HG03469 (cell line): ENCODE data around the gene HTT-AS.
"Not testable (repeated sequence)": the region's sequence is repeated elsewhere in the genome, so short reads cannot be mapped to it uniquely, and the experiment has no call there.

Source experiments
- ATAC-seq: cut with Tn5 transposase; IDR thresholded peaks from one replicate; pipeline ENCODE4 v1.9.1; 2021; ENCODE audit warnings: mild to moderate bottlenecking, moderate library complexity, moderate number of reproducible peaks; ENCODE audit not compliant: unreplicated experiment

HTT-AS gene

GRCh38 chr4:3074078-3074845 lies at the start of gene HTT-AS, which contains the start of gene HTT:
Gene HTT-AS, minus strand, starts transcription at chr4:3074538.
Gene HTT, plus strand, starts transcription at chr4:3074681. Its CDS starts 145 bp downstream, at chr4:3074826.
- ATAC-seq: peak; percentile 60

GRCh38 chr4:3123181-3123671 lies 48.9 kb upstream of the HTT-AS start:
- no peak for ATAC-seq

DNA sequence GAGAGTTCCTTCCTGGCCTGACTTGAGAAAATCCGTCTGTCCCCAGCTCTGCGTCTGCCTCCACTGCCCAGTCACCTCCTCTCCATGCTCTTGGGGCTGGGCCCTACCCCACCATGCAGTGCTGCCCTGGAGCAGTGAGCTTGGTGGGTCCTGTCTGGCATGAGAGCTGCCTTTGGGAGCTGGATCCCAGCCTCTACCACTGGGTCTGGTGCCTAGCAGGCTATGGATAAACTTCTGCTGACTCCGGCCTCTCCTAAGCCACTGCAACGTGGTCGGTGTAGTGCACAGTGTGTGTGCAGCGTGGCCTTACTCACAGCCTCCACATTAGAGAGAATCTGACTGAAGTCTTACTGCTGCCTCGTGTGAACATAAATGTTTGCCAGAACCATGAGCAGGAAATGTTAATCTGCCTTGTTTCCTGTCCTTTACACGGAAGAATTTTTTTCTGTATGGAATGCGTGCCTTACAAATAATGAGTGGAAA lies 47.8 kb upstream of the HTT-AS start:
- ATAC-seq: no peak

- no peak for ATAC-seq
Measured at GRCh38 chr4:3121596-3121995, 47.3 kb upstream of the HTT-AS start.

GRCh38 chr4:3121110-3121509 lies 46.8 kb upstream of the HTT-AS start:
- ATAC-seq: no peak

DNA sequence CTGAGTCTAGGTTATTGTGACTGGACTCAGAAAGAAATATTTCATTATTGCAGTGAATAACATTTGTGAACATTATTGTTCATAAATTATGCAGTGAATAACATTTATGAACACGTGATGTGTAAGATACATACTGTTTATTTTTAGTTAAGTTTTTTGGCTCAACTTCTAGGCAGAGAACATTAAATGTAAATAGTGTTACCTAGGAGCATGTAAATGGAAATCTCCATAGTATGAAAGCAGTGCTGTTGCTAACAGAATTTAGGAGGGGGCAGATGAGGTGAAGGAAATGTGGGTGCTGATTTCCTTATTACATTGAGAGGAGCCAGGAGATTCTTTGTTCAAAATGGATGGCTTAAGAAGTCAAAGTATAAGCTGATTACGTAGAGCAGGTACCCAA lies 45.1 kb upstream of the HTT-AS start:
- ATAC-seq: no peak

- ATAC-seq: no peak
Measured at GRCh38 chr4:3118312-3118711, 44.0 kb upstream of the HTT-AS start.

GRCh38 chr4:3116955-3117354 lies 42.6 kb upstream of the HTT-AS start:
- ATAC-seq: no peak

- no peak for ATAC-seq
Measured at GRCh38 chr4:3115637-3116270, 41.4 kb upstream of the HTT-AS start.

DNA sequence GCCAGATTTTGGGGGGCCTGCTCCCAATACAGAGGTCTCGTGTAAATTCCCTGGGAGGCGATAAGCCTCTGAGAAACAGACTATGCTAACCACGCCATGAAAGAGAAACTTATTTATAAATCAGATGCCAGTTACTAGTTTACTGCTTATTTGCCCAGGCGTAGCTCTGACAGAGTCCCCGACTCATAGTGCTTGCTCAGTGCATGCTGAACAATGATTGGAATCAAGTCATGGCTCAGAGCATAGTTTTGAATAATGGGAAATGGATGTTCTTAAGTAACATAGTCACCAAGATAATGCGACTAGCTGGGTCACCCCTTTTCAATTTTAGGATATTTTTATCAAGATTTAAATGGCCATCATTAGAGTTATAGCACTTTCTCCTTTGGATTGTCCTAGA lies 40.0 kb upstream of the HTT-AS start:
- ATAC-seq: no peak

DNA sequence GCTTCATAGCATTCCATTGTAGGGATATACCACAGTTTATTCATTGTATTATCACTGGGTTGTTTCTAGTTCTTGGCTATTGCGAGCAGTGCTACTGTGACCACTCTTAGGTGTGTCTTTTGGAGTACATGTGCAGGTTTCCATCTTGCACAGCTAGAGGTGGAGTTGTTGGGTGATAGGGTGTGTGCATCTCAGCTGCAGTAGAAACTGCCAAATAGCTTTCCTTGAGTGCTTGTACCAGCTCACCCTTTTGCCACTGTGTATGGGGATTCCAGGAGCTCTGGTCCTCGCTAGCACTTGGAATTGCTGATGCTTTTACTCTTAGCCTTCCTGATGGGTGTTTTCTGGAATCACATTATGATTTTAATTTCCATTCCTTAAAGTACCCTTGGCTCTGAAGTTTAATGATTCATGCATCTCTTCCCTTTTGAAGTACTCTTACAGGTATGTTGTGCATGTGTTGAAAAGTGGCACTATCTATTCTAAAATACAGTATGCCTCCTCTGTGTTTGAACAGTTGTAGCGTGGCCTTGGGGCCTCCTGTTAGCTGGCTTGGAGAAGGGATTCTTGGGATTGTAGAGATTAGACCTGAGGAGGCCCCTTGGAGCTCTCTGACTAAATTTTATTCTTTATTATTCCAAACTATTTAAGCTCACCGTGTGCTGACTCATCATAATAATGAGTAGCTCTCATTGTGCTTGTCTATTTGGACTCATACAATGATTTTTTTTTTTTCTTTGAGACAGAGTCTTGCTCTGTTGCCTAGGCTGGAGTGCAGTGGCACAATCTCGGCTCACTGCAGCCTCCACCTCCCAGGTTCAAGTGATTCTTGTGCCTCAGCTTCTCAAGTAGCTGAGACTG lies 38.5 kb upstream of the HTT-AS start:
- no peak for ATAC-seq

- ATAC-seq: no peak
Measured at GRCh38 chr4:3112201-3112600, 37.9 kb upstream of the HTT-AS start.

GRCh38 chr4:3111461-3111860 lies 37.1 kb upstream of the HTT-AS start:
- no peak for ATAC-seq

DNA sequence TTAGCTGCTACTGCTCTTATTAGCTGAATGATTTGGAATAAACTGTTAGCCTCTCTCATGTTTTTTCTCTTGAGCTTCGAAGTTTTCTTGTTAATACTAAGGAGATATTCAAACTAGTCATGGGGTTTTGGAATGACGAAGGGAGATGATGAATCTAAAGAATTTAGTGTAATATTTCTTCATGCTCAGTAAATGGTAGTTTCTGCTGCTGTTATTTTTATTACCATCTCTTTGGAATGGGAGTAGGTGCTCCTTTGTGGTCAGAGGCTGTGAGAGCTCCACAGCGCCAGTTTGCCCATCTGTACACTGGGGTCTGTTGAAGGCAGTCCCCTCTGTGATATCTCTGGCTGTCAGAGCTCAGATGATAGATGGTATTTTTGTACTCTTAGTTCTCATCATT lies 33.9 kb upstream of the HTT-AS start:
- no peak for ATAC-seq

DNA sequence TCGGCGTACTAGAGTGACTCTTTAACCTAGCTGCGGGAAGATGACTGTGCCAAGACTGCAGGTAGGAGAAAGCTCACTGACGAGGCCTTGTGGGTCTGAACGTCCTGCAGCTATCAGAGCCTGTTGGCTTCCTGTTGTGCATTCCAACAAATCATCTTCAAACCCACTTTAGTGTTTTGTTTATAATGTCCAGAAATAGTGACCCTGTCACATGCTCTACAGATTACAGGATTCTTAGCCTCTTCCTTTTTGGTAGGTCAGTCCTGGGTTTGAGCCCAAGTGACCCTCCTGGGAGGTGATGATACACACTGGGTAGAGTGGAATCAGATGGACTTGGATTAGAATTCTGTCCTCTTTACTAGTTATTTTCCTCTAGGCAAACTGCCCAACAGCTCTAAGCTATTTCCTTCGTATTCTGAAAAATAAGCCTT lies 33.4 kb upstream of the HTT-AS start:
- ATAC-seq: no peak

GRCh38 chr4:3107271-3107670 lies 32.9 kb upstream of the HTT-AS start:
- no peak for ATAC-seq

- ATAC-seq: peak; percentile 78
Measured at GRCh38 chr4:3106339-3107186, 32.2 kb upstream of the HTT-AS start.

- ATAC-seq: no peak
Measured at GRCh38 chr4:3098346-3098745, 24.0 kb upstream of the HTT-AS start.

DNA sequence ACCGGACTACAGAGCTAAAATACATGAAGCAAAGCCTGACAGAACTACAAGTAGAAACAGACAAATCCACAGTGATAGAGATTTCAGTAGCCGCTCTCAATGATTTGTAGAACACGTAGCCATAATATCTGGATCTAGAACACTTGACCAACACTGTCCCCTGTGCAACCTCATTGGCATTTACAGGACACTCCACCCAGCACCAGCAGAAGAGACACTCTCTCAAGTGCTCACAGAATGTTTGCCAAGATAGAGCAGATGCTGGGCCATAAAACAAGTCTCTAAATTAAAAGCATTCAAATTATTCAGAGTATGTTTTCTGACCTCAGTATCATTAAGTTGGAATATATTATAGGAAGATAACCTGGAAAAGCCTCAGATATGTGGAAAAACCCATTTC lies 21.9 kb upstream of the HTT-AS start:
- ATAC-seq: no peak

GRCh38 chr4:3094701-3095100 lies 20.4 kb upstream of the HTT-AS start:
- not testable (repeated sequence) for ATAC-seq
